Epithelial cell of proximal tubule (primary cell): Measurements from ENCODE around the gene TPTE. TPM values are rescaled to one million over a fixed set of nuclear protein-coding genes. Genes with fewer than 3 reads are reported as not detected.
"Not testable (repeated sequence)": the region's sequence is repeated elsewhere in the genome, so short reads cannot be mapped to it uniquely, and the experiment has no call there.

ENCODE experiments used
- DNase-seq: peaks from one replicate; pipeline ENCODE4 v3.0.0-alpha.2; 2011; ENCODE audit warnings: low read depth
- H3K4me3 ChIP-seq: 2 replicates; pipeline ENCODE4 v1.5.1; 2011; ENCODE audit warnings: low read depth, mild to moderate bottlenecking, low read length
- CTCF ChIP-seq: conservative IDR thresholded peaks from 2 replicates; pipeline ENCODE4 v1.5.1; 2012; ENCODE audit warnings: low read depth, mild to moderate bottlenecking, low read length
- total RNA-seq: library from RNA; depleted of rRNA; stranded (reverse); fragments of >200 nt; gene quantifications from 2 replicates; pipeline ENCODE4 v1.2.3, GENCODE V29; 2015

The TPTE gene
- total RNA-seq, 1 donor from 2014 or later, result not detected

- no peak for DNase-seq
- no peak overlapping the region for H3K4me3 ChIP-seq
- TF ChIP-seq CTCF, result no peak
These were observed 117.7 kb downstream of the TPTE start for GRCh38 chr21:10639123-10639522.

GRCh38 chr21:10639746-10640145 is 118.4 kb downstream of the TPTE start:
- not testable (repeated sequence) for H3K4me3 ChIP-seq, DNase-seq

- TF ChIP-seq CTCF, result no peak
- DNase-seq, result no peak
- H3K4me3 ChIP-seq, result no peak overlapping the region
These were observed 119.1 kb downstream of the TPTE start for GRCh38 chr21:10640446-10640845.

- TF ChIP-seq CTCF, result no peak
- no peak overlapping the region for H3K4me3 ChIP-seq
- no peak for DNase-seq
These were observed 119.7 kb downstream of the TPTE start for GRCh38 chr21:10641107-10641506.

GRCh38 chr21:10645667-10646066 is 124.3 kb downstream of the TPTE start:
- H3K4me3 ChIP-seq, DNase-seq: not testable (repeated sequence)

GRCh38 chr21:10649350-10650149 is 128.2 kb downstream of the TPTE start:
- DNase-seq, H3K4me3 ChIP-seq: not testable (repeated sequence)

GRCh38 chr21:10650297-10650696 is 128.9 kb downstream of the TPTE start:
- not testable (repeated sequence) for H3K4me3 ChIP-seq, DNase-seq
